Sigmoid colon (tissue), 4 donors: ENCODE results near the gene GPD1L.

Experiments used
- EP300 ChIP-seq, 4 donors: sonication (generic); formaldehyde crosslinking; IDR thresholded peaks; one replicate each; pipeline ENCODE4 v1.6.1; 2017; ENCODE audit warnings: antibody characterized with exemption in 4 of 4
- POLR2A ChIP-seq, 2 donors: fragments of 450-650 bp; IDR thresholded peaks; one replicate each; pipeline ENCODE4 v1.6.1; 2016; ENCODE audit warnings: antibody characterized with exemption in 2 of 2, mild to moderate bottlenecking in 2 of 2, moderate library complexity in 2 of 2
- POLR2AphosphoS5 ChIP-seq, 4 donors: sonication (generic); formaldehyde crosslinking; IDR thresholded peaks; one replicate each; pipeline ENCODE4 v1.6.1; 2017; ENCODE audit warnings: antibody characterized with exemption in 4 of 4
- TF ChIP-seq, protein P1 (sequence below), 4 experiments: fragments of 450-650 bp in 3 of 4; fragments of 200-600 bp in 1 of 4; IDR thresholded peaks; one replicate each; pipeline ENCODE4 v1.5.1; 2016 to 2019; ENCODE audit warnings: antibody characterized with exemption in 4 of 4, mild to moderate bottlenecking in 3 of 4, moderate library complexity in 2 of 4

DNA sequence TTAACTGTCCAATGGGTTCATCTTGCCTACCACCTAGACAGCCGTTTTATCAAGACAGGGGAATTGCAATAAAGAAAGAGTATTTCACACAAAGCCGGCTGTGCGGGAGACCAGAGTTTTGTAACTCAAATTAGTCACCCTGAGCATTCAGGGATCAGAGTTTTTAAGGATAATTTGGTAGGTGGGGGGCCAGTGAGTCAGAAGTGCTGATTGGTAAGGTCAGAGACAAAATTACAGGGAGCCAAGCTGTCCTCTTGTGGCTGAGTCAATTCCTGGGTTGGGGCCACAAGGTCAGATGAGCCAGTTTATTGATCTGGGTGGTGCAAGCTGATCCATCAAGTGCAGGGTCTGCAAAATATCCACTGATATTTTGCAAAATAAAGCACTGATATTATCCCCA is 29.9 kb upstream of the GPD1L start:
- TF ChIP-seq, protein P1, sequence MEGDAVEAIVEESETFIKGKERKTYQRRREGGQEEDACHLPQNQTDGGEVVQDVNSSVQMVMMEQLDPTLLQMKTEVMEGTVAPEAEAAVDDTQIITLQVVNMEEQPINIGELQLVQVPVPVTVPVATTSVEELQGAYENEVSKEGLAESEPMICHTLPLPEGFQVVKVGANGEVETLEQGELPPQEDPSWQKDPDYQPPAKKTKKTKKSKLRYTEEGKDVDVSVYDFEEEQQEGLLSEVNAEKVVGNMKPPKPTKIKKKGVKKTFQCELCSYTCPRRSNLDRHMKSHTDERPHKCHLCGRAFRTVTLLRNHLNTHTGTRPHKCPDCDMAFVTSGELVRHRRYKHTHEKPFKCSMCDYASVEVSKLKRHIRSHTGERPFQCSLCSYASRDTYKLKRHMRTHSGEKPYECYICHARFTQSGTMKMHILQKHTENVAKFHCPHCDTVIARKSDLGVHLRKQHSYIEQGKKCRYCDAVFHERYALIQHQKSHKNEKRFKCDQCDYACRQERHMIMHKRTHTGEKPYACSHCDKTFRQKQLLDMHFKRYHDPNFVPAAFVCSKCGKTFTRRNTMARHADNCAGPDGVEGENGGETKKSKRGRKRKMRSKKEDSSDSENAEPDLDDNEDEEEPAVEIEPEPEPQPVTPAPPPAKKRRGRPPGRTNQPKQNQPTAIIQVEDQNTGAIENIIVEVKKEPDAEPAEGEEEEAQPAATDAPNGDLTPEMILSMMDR (IDR thresholded peaks at IDR 0.05): no peak
- TF ChIP-seq POLR2AphosphoS5 (IDR thresholded peaks at IDR 0.05): no peak
- TF ChIP-seq POLR2A (IDR thresholded peaks at IDR 0.05): no peak
- TF ChIP-seq EP300 (IDR thresholded peaks at IDR 0.05): no peak
